Type B pancreatic cell (in vitro differentiated cells): ENCODE measurements around the gene MAN2A1. TPM values are rescaled to one million over a fixed set of nuclear protein-coding genes. Genes with fewer than 3 reads are reported as not detected.

Experiments used
- DNase-seq: peaks from one replicate; pipeline ENCODE4 v3.0.0; 2021; ENCODE audit warnings: mixed read lengths; ENCODE audit not compliant: unreplicated experiment; ENCODE audit errors: extremely low spot score
- H3K27ac Mint-ChIP-seq: 2 replicates; pipeline ENCODE4 v1.8.0; 2021; ENCODE audit warnings: mild to moderate bottlenecking, mixed read lengths
- H3K27me3 Mint-ChIP-seq: 2 replicates; pipeline ENCODE4 v1.8.0; 2021; ENCODE audit warnings: mixed read lengths
- H3K36me3 Mint-ChIP-seq: 2 replicates; pipeline ENCODE4 v1.8.0; 2021; ENCODE audit warnings: mixed read lengths
- H3K4me1 Mint-ChIP-seq: one replicate; pipeline ENCODE4 v1.8.0; 2021; ENCODE audit warnings: mixed read lengths; ENCODE audit not compliant: unreplicated experiment
- H3K4me3 Mint-ChIP-seq: 2 replicates; pipeline ENCODE4 v1.8.0; 2021; ENCODE audit warnings: mild to moderate bottlenecking, mixed read lengths
- H3K9me3 Mint-ChIP-seq: 2 replicates; pipeline ENCODE4 v1.8.0; 2021; ENCODE audit warnings: mixed read lengths
- total RNA-seq: library from RNA; stranded (reverse); gene quantifications from 2 replicates; pipeline ENCODE4 v1.2.1, GENCODE V29; 2021; ENCODE audit warnings: low replicate concordance
- TF ChIP-seq, protein P1 (sequence below): fragments of 200-600 bp; sonication (generic); conservative IDR thresholded peaks from 2 replicates; pipeline ENCODE4 v1.5.0; 2021; ENCODE audit warnings: antibody characterized with exemption, mild to moderate bottlenecking

Gene MAN2A1
- total RNA-seq, 1 donor from 2014 or later: 47.9 TPM

DNA sequence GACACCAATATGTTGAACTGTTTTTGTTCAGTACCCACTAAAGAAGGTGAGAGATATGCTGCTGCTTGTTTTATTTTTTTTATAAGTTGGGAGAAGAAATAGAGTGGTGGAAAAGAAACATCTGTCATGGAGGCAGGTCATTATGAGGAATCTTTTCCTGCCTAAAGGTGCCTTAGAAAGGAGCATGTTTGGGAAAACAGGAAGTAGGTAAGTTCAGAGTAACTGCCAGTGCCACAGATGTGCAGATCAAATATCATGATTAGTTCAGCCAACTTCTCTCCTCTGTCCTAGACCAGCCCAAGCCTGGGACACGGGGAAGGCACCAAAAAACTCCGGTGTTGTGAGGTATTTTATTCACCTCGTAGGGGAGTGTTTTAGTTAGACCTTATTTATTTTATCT lies 144.2 kb downstream of the MAN2A1 start:
- H3K4me1 Mint-ChIP-seq: peaks cover 10% of the 10 kb centered on the region
- DNase-seq: no peak
- H3K9me3 Mint-ChIP-seq: peaks cover 9% of the 10 kb centered on the region
- H3K27ac Mint-ChIP-seq: no peak overlapping the region
- H3K4me3 Mint-ChIP-seq: no peak overlapping the region
- TF ChIP-seq, protein P1, sequence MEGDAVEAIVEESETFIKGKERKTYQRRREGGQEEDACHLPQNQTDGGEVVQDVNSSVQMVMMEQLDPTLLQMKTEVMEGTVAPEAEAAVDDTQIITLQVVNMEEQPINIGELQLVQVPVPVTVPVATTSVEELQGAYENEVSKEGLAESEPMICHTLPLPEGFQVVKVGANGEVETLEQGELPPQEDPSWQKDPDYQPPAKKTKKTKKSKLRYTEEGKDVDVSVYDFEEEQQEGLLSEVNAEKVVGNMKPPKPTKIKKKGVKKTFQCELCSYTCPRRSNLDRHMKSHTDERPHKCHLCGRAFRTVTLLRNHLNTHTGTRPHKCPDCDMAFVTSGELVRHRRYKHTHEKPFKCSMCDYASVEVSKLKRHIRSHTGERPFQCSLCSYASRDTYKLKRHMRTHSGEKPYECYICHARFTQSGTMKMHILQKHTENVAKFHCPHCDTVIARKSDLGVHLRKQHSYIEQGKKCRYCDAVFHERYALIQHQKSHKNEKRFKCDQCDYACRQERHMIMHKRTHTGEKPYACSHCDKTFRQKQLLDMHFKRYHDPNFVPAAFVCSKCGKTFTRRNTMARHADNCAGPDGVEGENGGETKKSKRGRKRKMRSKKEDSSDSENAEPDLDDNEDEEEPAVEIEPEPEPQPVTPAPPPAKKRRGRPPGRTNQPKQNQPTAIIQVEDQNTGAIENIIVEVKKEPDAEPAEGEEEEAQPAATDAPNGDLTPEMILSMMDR: no peak
- peaks cover 36% of the 10 kb centered on the region for H3K36me3 Mint-ChIP-seq
- no peaks in the 10 kb centered on the region for H3K27me3 Mint-ChIP-seq

- Mint-ChIP-seq H3K4me3 (no peak overlapping the region), H3K27ac (no peak overlapping the region), H3K27me3 (no peaks in the 10 kb centered on the region), H3K9me3 (peaks cover 6% of the 10 kb centered on the region), H3K4me1 (peaks cover 10% of the 10 kb centered on the region), H3K36me3 (peaks cover 38% of the 10 kb centered on the region)
- no peak for DNase-seq
- TF ChIP-seq, protein P1: no peak
These were observed 146.6 kb downstream of the MAN2A1 start for GRCh38 chr5:109836280-109836679.

DNA sequence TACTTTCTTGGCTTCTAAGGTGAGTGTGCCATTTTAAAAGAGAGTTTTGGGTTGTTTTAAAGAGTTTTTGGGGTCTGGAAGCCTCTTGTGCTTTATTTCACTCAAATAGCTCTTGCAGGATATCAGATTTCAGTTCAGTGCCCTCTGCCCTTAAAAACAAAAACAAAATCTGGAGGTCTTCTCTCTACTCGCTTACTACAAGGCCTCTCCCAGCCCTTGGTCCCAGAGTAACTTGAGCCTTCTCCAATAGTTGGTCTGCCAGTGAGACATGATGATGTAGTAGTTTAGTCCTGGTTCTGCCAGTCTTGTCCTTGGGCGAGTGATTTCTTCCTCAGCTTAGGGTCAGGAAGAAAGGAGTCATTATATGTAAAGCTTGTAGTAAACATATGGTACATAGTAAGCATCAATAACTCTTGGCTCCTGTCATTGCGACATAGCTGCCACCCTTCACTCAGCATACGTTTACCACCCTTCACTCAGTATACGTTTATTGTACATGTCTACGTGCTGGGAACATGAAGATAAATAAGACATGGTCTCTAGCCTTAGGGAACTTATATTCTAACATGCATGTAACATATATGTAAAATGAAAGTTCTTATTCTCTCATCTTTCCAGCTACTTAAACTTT lies 147.6 kb downstream of the MAN2A1 start:
- H3K9me3 Mint-ChIP-seq: peaks cover 5% of the 10 kb centered on the region
- peaks cover 10% of the 10 kb centered on the region for H3K4me1 Mint-ChIP-seq
- DNase-seq: no peak
- H3K36me3 Mint-ChIP-seq: peaks cover 42% of the 10 kb centered on the region
- no peaks in the 10 kb centered on the region for H3K27me3 Mint-ChIP-seq
- TF ChIP-seq, protein P1: no peak
- no peak overlapping the region for H3K27ac Mint-ChIP-seq
- H3K4me3 Mint-ChIP-seq: no peak overlapping the region

DNA sequence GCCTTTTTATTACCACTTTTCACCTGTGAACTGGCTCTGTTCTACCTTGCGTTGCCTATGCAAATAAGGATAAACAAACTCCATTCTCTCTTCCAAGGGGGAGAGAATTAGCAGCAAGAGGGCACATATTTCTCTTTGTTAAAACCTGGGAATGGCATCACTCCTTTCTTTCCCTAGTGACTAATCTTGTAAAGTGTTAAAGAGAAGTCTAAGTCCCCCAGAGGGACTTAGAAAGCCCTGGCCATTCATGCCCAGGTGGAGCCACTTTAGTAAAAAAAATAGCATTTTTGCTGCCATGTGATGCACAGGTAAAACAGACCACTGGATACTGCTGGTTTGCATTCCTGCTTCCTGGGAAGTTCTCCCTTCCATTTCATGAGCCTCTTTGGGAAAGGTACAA lies 148.4 kb downstream of the MAN2A1 start:
- H3K4me1 Mint-ChIP-seq: peaks cover 10% of the 10 kb centered on the region
- peaks cover 5% of the 10 kb centered on the region for H3K9me3 Mint-ChIP-seq
- TF ChIP-seq, protein P1: no peak

GRCh38 chr5:109844148-109844547 lies 154.4 kb downstream of the MAN2A1 start:
- H3K27me3 Mint-ChIP-seq: no peaks in the 10 kb centered on the region
- H3K27ac Mint-ChIP-seq: no peak overlapping the region
- no peaks in the 10 kb centered on the region for H3K9me3 Mint-ChIP-seq
- no peak for DNase-seq
- TF ChIP-seq, protein P1: peak; percentile 57
- no peak overlapping the region for H3K4me3 Mint-ChIP-seq
- H3K4me1 Mint-ChIP-seq: no peaks in the 10 kb centered on the region
- H3K36me3 Mint-ChIP-seq: peaks cover 64% of the 10 kb centered on the region

More for the DNA sequence above, 148.4 kb downstream of the MAN2A1 start:
- H3K27me3 Mint-ChIP-seq: no peaks in the 10 kb centered on the region
- no peak overlapping the region for H3K4me3 Mint-ChIP-seq
- no peak for DNase-seq
- no peak overlapping the region for H3K27ac Mint-ChIP-seq
- peaks cover 45% of the 10 kb centered on the region for H3K36me3 Mint-ChIP-seq
